ENCODE data around the gene C3orf18. TPM values are rescaled to one million over a fixed set of nuclear protein-coding genes. Genes with fewer than 3 reads are reported as not detected.

C3orf18 gene
- total RNA-seq, 1 experiment from 2014 or later, result 1.3 TPM

DNA sequence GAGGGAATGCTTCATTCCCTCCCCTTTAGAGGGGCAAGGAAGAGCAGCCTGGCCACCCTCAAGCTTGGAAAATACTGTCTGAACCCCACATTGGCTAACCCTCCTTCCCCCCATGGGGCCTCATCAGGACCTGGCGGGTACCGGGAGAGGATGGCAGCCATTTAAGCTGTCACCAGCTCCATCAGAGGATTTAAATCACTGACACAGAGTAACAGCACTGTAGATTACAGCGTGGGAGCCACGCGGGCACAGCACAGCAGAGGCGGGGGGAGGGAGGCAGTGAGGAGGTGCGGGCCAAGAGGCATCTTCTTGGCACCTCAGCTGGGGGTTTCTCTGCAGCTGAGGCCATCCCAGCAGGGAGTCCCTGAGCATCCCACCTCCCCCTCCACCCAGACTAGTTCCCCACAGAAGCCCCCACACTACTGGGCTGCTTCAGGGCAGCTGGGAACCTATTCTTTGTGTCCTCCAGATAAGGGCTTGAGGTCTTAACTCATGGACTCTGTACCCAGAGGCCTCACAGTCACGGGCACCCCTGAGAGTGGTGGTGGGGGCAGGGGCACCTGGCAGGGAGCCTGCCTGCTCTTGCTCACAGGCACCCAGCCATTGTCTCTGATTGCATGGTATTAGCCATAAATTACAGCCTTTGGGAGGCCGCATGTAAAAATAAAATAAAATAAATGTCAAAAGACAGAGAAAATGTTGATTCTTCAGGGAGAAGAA, 42.2 kb downstream of the C3orf18 start:
- POLR2A ChIA-PET, result no interaction called here
- Mint-ChIP-seq H3K4me3 (ENCODE audit: unreplicated experiment) (no peak overlapping the region), H3K27ac (ENCODE audit: low read depth, unreplicated experiment) (no peak overlapping the region), H3K36me3 (ENCODE audit: insufficient read depth, unreplicated experiment) (no peaks in the 10 kb centered on the region), H3K9me3 (ENCODE audit: unreplicated experiment) (no peaks in the 10 kb centered on the region), H3K4me1 (ENCODE audit: insufficient read depth, unreplicated experiment) (no peaks in the 10 kb centered on the region), H3K27me3 (ENCODE audit: insufficient read depth, unreplicated experiment) (peaks cover 28% of the 10 kb centered on the region)
- TF ChIP-seq, protein P1, sequence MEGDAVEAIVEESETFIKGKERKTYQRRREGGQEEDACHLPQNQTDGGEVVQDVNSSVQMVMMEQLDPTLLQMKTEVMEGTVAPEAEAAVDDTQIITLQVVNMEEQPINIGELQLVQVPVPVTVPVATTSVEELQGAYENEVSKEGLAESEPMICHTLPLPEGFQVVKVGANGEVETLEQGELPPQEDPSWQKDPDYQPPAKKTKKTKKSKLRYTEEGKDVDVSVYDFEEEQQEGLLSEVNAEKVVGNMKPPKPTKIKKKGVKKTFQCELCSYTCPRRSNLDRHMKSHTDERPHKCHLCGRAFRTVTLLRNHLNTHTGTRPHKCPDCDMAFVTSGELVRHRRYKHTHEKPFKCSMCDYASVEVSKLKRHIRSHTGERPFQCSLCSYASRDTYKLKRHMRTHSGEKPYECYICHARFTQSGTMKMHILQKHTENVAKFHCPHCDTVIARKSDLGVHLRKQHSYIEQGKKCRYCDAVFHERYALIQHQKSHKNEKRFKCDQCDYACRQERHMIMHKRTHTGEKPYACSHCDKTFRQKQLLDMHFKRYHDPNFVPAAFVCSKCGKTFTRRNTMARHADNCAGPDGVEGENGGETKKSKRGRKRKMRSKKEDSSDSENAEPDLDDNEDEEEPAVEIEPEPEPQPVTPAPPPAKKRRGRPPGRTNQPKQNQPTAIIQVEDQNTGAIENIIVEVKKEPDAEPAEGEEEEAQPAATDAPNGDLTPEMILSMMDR (IDR thresholded peaks at IDR 0.05; ENCODE audit: unreplicated experiment), result no peak
- no TSS peak for BruUV-seq (replicated peaks)
- no peak for DNase-seq (ENCODE audit: unreplicated experiment)
- CTCF ChIA-PET, result interaction anchor here (0.5 to 4.9 kb wide), 3 partner anchors 17 to 175 kb away, joined by 3 to 18 read pairs (median 3); partner anchors contain the start of genes CYB561D2 and NPRL2
- intact Hi-C loops (cut with micrococcal nuclease), result no loop called here

DNA sequence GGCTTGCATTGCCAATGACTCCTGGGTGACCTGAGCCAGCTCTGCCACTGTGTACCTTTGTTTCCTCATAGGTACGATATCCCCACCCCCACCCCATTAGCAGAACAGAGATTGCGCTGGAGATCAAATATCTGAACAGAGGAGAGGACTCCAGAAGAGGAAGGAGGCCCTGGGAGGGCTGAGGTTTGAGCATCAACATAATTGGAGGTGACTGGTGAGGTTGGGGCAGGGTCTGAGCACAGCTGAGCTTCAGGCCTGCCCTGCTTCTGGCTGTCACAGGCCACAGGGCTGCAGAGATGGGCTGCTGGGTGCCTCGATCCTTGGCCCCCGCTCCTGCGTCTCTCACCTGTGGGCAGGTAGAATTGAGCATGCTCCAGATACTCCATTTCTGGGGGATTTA, 42.8 kb downstream of the C3orf18 start:
- no TSS peak for BruUV-seq (replicated peaks)
- CTCF ChIA-PET, result interaction anchor here (0.6 to 4.9 kb wide), 5 partner anchors 13 to 174 kb away, joined by 3 to 32 read pairs (median 6); partner anchors contain the start of genes CYB561D2 and NPRL2
- no peaks in the 10 kb centered on the region for H3K9me3 Mint-ChIP-seq (ENCODE audit: unreplicated experiment)
- POLR2A ChIA-PET, result no interaction called here
- H3K4me3 Mint-ChIP-seq (ENCODE audit: unreplicated experiment), result no peak overlapping the region
- no peak overlapping the region for H3K27ac Mint-ChIP-seq (ENCODE audit: low read depth, unreplicated experiment)
- intact Hi-C loops (cut with micrococcal nuclease), result no loop called here
- no peak for DNase-seq (ENCODE audit: unreplicated experiment)
- H3K36me3 Mint-ChIP-seq (ENCODE audit: insufficient read depth, unreplicated experiment), result no peaks in the 10 kb centered on the region
- TF ChIP-seq, protein P1 (IDR thresholded peaks at IDR 0.05; ENCODE audit: unreplicated experiment), result no peak
- H3K4me1 Mint-ChIP-seq (ENCODE audit: insufficient read depth, unreplicated experiment), result no peaks in the 10 kb centered on the region
- H3K27me3 Mint-ChIP-seq (ENCODE audit: insufficient read depth, unreplicated experiment), result peaks cover 31% of the 10 kb centered on the region

GRCh38 chr3:50523279-50523811, 44.2 kb downstream of the C3orf18 start:
- Mint-ChIP-seq H3K36me3 (ENCODE audit: insufficient read depth, unreplicated experiment) (no peaks in the 10 kb centered on the region), H3K27ac (ENCODE audit: low read depth, unreplicated experiment) (no peak overlapping the region), H3K4me1 (ENCODE audit: insufficient read depth, unreplicated experiment) (no peaks in the 10 kb centered on the region), H3K9me3 (ENCODE audit: unreplicated experiment) (no peaks in the 10 kb centered on the region), H3K4me3 (ENCODE audit: unreplicated experiment) (no peak overlapping the region), H3K27me3 (ENCODE audit: insufficient read depth, unreplicated experiment) (peaks cover 42% of the 10 kb centered on the region)
- BruUV-seq (replicated peaks), result no TSS peak
- intact Hi-C loops (cut with micrococcal nuclease), result no loop called here
- TF ChIP-seq, protein P1 (IDR thresholded peaks at IDR 0.05; ENCODE audit: unreplicated experiment), result no peak
- CTCF ChIA-PET, result interaction anchor here (0.6 to 3.4 kb wide), 9 partner anchors 14 to 91 kb away, joined by 3 to 32 read pairs (median 5); no protein-coding TSS in a partner anchor
- DNase-seq (ENCODE audit: unreplicated experiment), result no peak
- POLR2A ChIA-PET, result interaction anchor here (0.6 to 0.9 kb wide), 2 partner anchors 11 to 46 kb away, joined by 3 read pairs; partner anchors contain the start of gene HEMK1

DNA sequence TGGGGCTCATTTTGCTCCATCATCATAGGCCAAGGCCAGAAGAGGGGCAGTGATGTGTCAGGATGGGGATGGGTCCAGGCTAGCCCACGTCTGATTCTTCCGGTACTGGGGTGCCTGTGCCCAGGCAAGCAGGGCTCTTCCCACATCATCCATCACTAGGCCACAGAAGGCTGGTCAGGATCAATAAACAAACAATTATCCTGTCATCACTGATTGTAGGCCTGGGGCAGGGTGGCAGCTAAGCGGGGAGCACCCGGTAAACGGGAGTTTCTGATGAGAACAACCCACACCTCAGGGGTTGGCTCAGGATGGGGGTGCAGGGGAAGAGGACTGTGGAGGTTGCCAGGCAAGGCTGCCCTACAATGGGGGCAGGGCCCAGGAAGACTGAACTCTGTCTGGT, 46.0 kb downstream of the C3orf18 start:
- BruUV-seq (replicated peaks), result no TSS peak
- Mint-ChIP-seq H3K4me1 (ENCODE audit: insufficient read depth, unreplicated experiment) (no peaks in the 10 kb centered on the region), H3K27me3 (ENCODE audit: insufficient read depth, unreplicated experiment) (peaks cover 42% of the 10 kb centered on the region), H3K4me3 (ENCODE audit: unreplicated experiment) (no peak overlapping the region), H3K27ac (ENCODE audit: low read depth, unreplicated experiment) (no peak overlapping the region), H3K9me3 (ENCODE audit: unreplicated experiment) (no peaks in the 10 kb centered on the region), H3K36me3 (ENCODE audit: insufficient read depth, unreplicated experiment) (no peaks in the 10 kb centered on the region)
- ChIA-PET CTCF (interaction anchor here (0.6 to 3.4 kb wide), 9 partner anchors 16 to 480 kb away, joined by 3 to 32 read pairs (median 4); no protein-coding TSS in a partner anchor), POLR2A (interaction anchor here (0.6 kb wide), 1 partner anchor 56 kb away, joined by 3 read pairs; no protein-coding TSS in a partner anchor)
- no peak for DNase-seq (ENCODE audit: unreplicated experiment)
- intact Hi-C loops (cut with micrococcal nuclease), result no loop called here
- TF ChIP-seq, protein P1 (IDR thresholded peaks at IDR 0.05; ENCODE audit: unreplicated experiment), result no peak
